Glutamatergic neuron (in vitro differentiated cells): ENCODE data around the gene CSAD. TPM values are rescaled to one million over a fixed set of nuclear protein-coding genes. Genes with fewer than 3 reads are reported as not detected.
"Not testable (repeated sequence)": the region's sequence is repeated elsewhere in the genome, so short reads cannot be mapped to it uniquely, and the experiment has no call there.

Experiments used
- DNase-seq: peaks from one replicate; pipeline ENCODE4 v3.0.0; 2022
- H3K27ac Mint-ChIP-seq: one replicate; pipeline ENCODE4 v1.8.0; 2020; ENCODE audit warnings: mild to moderate bottlenecking, mixed read lengths, inconsistent platforms; ENCODE audit not compliant: unreplicated experiment
- H3K27me3 Mint-ChIP-seq: one replicate; pipeline ENCODE4 v1.8.0; 2020; ENCODE audit warnings: mild to moderate bottlenecking, moderate library complexity, mixed read lengths, inconsistent platforms; ENCODE audit not compliant: unreplicated experiment
- H3K36me3 Mint-ChIP-seq: one replicate; pipeline ENCODE4 v1.8.0; 2020; ENCODE audit warnings: mild to moderate bottlenecking, mixed read lengths, inconsistent platforms; ENCODE audit not compliant: unreplicated experiment
- H3K4me1 Mint-ChIP-seq: one replicate; pipeline ENCODE4 v1.8.0; 2020; ENCODE audit warnings: mild to moderate bottlenecking, low read depth, mixed read lengths, inconsistent platforms; ENCODE audit not compliant: unreplicated experiment
- H3K4me3 Mint-ChIP-seq: one replicate; pipeline ENCODE4 v1.8.0; 2020; ENCODE audit warnings: mild to moderate bottlenecking, mixed read lengths, inconsistent platforms; ENCODE audit not compliant: unreplicated experiment
- H3K9me3 Mint-ChIP-seq: one replicate; pipeline ENCODE4 v1.8.0; 2020; ENCODE audit warnings: mild to moderate bottlenecking, moderate library complexity, mixed read lengths, inconsistent platforms; ENCODE audit not compliant: unreplicated experiment
- total RNA-seq: library from RNA; stranded (reverse); fragmentation: NEBNext Ultra II Directional; extraction: Animal tissue kit (Norgen Biotek cat#: 25700); gene quantifications from one replicate; pipeline ENCODE4 v1.2.1, GENCODE V29; 2021; ENCODE audit not compliant: unreplicated experiment
- TF ChIP-seq, protein P1 (sequence below): fragments of 200-600 bp; sonication (generic); IDR thresholded peaks from one replicate; pipeline ENCODE4 v1.5.0; 2021; ENCODE audit not compliant: partially characterized antibody, unreplicated experiment

The CSAD gene
- total RNA-seq, 1 donor from 2014 or later: 34.5 TPM

GRCh38 chr12:53170876-53171724 is 9.6 kb downstream of the CSAD start:
- no peaks in the 10 kb centered on the region for H3K9me3 Mint-ChIP-seq
- peaks cover 7% of the 10 kb centered on the region for H3K36me3 Mint-ChIP-seq
- H3K27ac Mint-ChIP-seq: no peak overlapping the region
- H3K27me3 Mint-ChIP-seq: peaks cover 5% of the 10 kb centered on the region
- no peak for DNase-seq
- TF ChIP-seq, protein P1, sequence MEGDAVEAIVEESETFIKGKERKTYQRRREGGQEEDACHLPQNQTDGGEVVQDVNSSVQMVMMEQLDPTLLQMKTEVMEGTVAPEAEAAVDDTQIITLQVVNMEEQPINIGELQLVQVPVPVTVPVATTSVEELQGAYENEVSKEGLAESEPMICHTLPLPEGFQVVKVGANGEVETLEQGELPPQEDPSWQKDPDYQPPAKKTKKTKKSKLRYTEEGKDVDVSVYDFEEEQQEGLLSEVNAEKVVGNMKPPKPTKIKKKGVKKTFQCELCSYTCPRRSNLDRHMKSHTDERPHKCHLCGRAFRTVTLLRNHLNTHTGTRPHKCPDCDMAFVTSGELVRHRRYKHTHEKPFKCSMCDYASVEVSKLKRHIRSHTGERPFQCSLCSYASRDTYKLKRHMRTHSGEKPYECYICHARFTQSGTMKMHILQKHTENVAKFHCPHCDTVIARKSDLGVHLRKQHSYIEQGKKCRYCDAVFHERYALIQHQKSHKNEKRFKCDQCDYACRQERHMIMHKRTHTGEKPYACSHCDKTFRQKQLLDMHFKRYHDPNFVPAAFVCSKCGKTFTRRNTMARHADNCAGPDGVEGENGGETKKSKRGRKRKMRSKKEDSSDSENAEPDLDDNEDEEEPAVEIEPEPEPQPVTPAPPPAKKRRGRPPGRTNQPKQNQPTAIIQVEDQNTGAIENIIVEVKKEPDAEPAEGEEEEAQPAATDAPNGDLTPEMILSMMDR: no peak
- no peak overlapping the region for H3K4me3 Mint-ChIP-seq
- peaks cover 2% of the 10 kb centered on the region for H3K4me1 Mint-ChIP-seq

DNA sequence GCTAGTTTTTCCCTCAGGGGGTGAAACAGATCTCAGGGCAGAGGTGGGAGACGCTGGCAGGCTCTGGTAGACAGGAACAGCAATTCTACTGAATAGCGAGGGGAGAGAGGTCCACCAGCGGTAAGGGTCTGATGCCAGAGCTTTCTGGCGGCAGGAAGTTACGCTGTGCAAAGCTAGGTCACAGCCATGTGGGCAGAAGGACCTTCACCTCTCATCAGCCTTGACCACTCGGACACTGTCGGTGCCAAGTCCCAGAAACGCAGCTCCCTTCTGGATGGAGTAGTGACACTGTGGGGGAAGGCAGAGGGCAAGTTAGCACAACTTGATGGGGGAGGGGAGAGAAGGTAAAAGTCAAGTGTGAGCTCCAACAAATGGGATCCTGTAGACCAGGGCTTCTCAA is 10.5 kb downstream of the CSAD start:
- TF ChIP-seq, protein P1: no peak
- Mint-ChIP-seq H3K27me3 (peaks cover 5% of the 10 kb centered on the region), H3K27ac (no peak overlapping the region), H3K4me3 (no peak overlapping the region), H3K36me3 (peaks cover 7% of the 10 kb centered on the region), H3K4me1 (peaks cover 2% of the 10 kb centered on the region), H3K9me3 (no peaks in the 10 kb centered on the region)
- no peak for DNase-seq

GRCh38 chr12:53169644-53170043 is 11.1 kb downstream of the CSAD start:
- Mint-ChIP-seq H3K36me3 (peaks cover 7% of the 10 kb centered on the region), H3K27me3 (peaks cover 3% of the 10 kb centered on the region), H3K27ac (no peak overlapping the region), H3K4me3 (no peak overlapping the region), H3K4me1 (no peaks in the 10 kb centered on the region), H3K9me3 (no peaks in the 10 kb centered on the region)
- DNase-seq: no peak
- TF ChIP-seq, protein P1: no peak

DNA sequence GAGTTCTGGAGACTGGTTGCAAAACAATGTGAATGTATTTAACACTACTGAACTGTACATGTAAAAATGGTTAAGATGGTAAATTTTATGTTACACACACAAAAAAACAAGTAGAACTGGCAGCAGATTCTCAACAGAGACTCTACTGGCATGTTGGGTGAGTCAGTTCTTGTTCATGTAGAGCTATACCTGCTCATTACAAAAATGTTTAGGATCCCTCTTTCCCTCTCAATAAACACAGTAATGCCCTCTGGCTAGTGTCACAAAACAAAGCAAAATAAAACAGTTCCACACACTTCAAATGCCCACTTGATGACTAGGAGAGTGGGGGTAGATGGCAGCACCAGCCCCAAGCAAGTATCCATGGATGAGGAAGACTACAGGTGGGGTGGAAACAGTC is 13.9 kb downstream of the CSAD start:
- TF ChIP-seq, protein P1: no peak
- no peak for DNase-seq
- no peaks in the 10 kb centered on the region for H3K9me3 Mint-ChIP-seq
- H3K27ac Mint-ChIP-seq: no peak overlapping the region
- no peaks in the 10 kb centered on the region for H3K4me1 Mint-ChIP-seq
- H3K27me3 Mint-ChIP-seq: peaks cover under 1% of the 10 kb centered on the region
- no peak overlapping the region for H3K4me3 Mint-ChIP-seq
- peaks cover 5% of the 10 kb centered on the region for H3K36me3 Mint-ChIP-seq

DNA sequence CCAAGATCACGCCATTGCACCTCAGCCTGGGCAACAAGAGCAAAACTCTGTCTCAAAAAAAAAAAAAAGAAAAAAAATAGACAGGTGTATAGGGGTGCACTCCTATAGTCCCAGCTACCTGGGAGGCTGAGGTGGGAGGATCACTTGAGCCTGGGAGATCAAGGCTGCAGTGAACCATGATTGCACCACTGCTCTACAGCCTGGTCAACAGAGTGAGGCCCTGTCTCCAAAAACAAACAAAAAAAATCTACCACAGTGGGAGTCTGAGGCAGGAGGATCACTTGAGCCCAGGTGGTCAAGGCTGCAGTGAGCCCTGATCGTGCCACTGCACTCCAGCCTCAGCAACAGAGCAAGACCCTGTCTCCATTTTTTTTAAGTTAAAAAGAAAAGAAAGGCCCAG is 17.7 kb downstream of the CSAD start:
- H3K27ac Mint-ChIP-seq, H3K9me3 Mint-ChIP-seq, H3K36me3 Mint-ChIP-seq, H3K27me3 Mint-ChIP-seq, H3K4me3 Mint-ChIP-seq, H3K4me1 Mint-ChIP-seq, DNase-seq: not testable (repeated sequence)
